ENCODE results near the gene TMEM255B. TPM values are rescaled to one million over a fixed set of nuclear protein-coding genes. Genes with fewer than 3 reads are reported as not detected.
"Not testable (repeated sequence)": the region's sequence is repeated elsewhere in the genome, so short reads cannot be mapped to it uniquely, and the experiment has no call there.

TMEM255B gene
- total RNA-seq, 6 donors from 2014 or later, result 1.4 to 39.0 (median 13.8) TPM

DNA sequence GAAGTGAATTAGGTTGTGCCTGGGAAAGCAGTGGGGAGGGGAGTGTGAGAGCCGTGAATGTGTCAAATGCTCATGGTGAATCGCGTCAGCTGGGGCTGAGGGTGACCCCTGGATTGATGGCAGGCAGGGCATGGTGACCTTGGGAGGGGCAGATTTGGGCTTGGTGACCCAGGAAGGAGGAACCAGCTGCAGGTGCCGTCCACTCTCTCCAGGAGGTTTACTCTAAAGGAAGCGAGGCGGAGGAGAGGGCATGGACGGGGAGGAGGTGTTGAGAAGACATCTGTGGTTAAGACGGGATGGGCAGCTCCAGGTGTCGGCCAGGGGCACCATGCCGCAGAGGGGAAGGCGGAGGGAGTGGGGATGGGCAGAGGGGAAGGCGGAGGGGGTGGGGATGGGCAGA lies 28.7 kb downstream of the TMEM255B start:
- no peak for ATAC-seq (ENCODE audit: low FRiP score in 2 of 2)
- H3K9me3 ChIP-seq, result no peaks in the 10 kb centered on the region
- H3K4me1 ChIP-seq, result no peaks in the 10 kb centered on the region
- no peaks in the 10 kb centered on the region for H3K27me3 ChIP-seq
- H3K27ac ChIP-seq, result no peak overlapping the region
- WGBS, 2 donors, result 79 to 81% methylated on average over 8 to 11 of the region's 12 CpGs
- DNase-seq, result no peak
- H3K4me3 ChIP-seq, result no peak overlapping the region
- peaks cover 0 to 6% (median 0%) of the 10 kb centered on the region in 4 donors for H3K36me3 ChIP-seq
- no peak for TF ChIP-seq POLR2AphosphoS5 (IDR thresholded peaks at IDR 0.05)
- TF ChIP-seq EP300 (IDR thresholded peaks at IDR 0.05), result no peak
- no peak for TF ChIP-seq POLR2A (IDR thresholded peaks at IDR 0.05)
- TF ChIP-seq, protein P1, sequence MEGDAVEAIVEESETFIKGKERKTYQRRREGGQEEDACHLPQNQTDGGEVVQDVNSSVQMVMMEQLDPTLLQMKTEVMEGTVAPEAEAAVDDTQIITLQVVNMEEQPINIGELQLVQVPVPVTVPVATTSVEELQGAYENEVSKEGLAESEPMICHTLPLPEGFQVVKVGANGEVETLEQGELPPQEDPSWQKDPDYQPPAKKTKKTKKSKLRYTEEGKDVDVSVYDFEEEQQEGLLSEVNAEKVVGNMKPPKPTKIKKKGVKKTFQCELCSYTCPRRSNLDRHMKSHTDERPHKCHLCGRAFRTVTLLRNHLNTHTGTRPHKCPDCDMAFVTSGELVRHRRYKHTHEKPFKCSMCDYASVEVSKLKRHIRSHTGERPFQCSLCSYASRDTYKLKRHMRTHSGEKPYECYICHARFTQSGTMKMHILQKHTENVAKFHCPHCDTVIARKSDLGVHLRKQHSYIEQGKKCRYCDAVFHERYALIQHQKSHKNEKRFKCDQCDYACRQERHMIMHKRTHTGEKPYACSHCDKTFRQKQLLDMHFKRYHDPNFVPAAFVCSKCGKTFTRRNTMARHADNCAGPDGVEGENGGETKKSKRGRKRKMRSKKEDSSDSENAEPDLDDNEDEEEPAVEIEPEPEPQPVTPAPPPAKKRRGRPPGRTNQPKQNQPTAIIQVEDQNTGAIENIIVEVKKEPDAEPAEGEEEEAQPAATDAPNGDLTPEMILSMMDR (IDR thresholded peaks at IDR 0.05), result no peak

DNA sequence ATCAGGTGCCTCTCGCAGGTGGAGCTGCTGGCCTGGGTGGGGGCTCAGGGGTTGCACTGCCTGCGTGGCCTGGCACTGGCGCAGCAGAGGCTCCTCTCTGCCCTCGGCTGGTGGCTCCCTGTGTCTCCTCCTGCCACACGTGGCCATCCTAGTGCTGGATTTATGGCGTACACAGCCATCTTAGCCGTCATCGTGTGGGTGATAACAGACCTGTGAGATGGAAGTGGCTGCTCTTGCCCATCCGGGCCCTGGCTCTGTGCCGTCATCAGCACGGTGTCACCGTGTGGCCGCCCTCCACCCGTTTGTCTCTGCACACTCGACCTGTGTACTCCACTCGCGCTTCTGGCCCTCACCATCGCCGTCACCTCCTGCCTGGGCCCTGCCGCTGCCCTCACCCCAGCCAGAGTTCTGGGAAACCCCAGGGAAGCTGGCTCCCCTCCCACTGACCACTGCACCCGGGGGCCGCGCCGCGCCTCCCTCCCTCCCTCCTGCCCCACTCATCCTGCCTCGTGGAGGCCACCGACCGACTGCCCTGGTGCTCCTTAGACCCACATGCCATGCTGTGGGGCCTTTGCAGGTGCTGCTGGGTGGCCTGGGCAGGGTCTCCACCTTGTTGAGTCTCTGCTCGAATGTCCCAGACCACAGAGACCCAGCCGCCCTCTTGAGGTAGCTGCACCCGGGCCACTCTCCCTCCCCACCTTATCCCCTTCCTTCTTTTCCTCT lies 29.5 kb downstream of the TMEM255B start:
- no peak overlapping the region for H3K4me3 ChIP-seq
- H3K9me3 ChIP-seq, result no peaks in the 10 kb centered on the region
- 85 to 88% methylated on average over 27 to 31 of the region's 31 CpGs for WGBS, 2 donors
- ATAC-seq (ENCODE audit: low FRiP score in 2 of 2) (no peak), DNase-seq (peak in 1 of 2 donors; percentile 56)
- H3K27me3 ChIP-seq, result no peaks in the 10 kb centered on the region
- no peak for TF ChIP-seq EP300 (IDR thresholded peaks at IDR 0.05)
- TF ChIP-seq, protein P1 (IDR thresholded peaks at IDR 0.05), result no peak
- peaks cover 0 to 8% (median 0%) of the 10 kb centered on the region in 4 donors for H3K36me3 ChIP-seq
- no peaks in the 10 kb centered on the region for H3K4me1 ChIP-seq
- H3K27ac ChIP-seq, result no peak overlapping the region

DNA sequence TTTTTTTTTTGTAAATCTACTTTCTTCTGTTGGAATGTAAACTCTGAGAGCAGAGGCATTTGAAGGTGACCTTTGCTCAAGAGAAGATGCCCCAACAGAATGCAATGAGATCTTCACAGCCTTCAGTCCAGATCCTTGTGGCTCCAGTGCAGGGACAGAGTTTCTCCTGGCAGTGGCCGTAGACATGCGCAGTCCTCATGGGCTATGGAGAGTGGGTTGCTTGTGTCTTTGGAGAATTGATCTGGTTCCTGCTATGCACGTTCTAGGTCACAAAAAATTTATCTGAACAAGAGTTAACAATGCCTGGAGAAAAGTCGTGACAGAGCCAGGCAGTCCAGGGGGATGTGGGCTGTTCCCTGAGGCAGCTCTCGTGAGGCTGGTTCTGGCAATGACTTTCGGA lies 30.1 kb downstream of the TMEM255B start:
- 82 to 84% methylated on average over 6 of the region's 6 CpGs for WGBS, 2 donors
- Histone ChIP-seq H3K4me3 (no peak overlapping the region), H3K4me1 (no peaks in the 10 kb centered on the region), H3K27me3 (no peaks in the 10 kb centered on the region), H3K9me3 (no peaks in the 10 kb centered on the region), H3K27ac (no peak overlapping the region), H3K36me3 (peaks cover 0 to 14% (median 0%) of the 10 kb centered on the region in 4 donors)
- TF ChIP-seq POLR2A (IDR thresholded peaks at IDR 0.05) (no peak), EP300 (IDR thresholded peaks at IDR 0.05) (no peak), POLR2AphosphoS5 (IDR thresholded peaks at IDR 0.05) (no peak)
- TF ChIP-seq, protein P1 (IDR thresholded peaks at IDR 0.05), result no peak
- no peak for DNase-seq
- ATAC-seq (ENCODE audit: low FRiP score in 2 of 2), result no peak

DNA sequence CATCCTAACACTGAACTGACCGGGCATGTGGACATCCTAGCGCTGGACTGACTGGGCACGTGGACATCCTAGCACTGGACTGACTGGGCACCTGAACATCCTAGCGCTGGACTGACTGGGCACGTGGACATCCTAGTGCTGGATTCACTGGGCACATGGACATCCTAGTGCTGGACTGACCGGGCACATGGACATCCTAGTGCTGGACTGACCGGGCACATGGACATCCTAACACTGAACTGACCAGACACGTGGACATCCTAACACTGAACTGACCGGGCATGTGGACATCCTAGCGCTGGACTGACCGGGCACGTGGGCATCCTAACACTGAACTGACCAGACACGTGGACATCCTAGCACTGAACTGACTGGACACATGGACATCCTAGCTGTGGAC lies 30.9 kb downstream of the TMEM255B start:
- 92 to 100% methylated on average over 2 to 6 of the region's 13 CpGs for WGBS, 2 donors
- peaks cover 0 to 14% (median 0%) of the 10 kb centered on the region in 4 donors for H3K36me3 ChIP-seq
- DNase-seq; H3K4me3 ChIP-seq; ATAC-seq (ENCODE audit: low FRiP score in 2 of 2); H3K27ac ChIP-seq; H3K9me3 ChIP-seq; H3K27me3 ChIP-seq; H3K4me1 ChIP-seq: not testable (repeated sequence)

DNA sequence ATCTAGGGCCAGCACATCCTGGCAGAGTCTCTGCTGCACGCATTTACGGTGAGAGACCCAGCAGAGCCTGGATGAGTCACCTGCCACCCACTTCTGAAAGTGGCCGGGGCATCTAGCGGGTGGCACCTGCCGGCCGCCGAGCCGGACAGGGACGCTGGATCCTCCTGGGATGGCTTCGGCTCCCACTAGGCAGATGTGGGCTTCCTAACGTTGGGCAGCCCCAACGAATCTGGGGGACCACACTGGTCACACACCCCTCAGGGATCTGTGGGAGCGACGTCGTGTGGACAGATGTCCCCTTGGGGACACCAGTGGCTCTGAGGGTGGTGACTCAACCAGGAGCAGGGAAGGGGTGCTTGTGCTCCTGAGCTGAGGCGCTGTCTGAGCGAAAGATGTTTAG lies 32.2 kb downstream of the TMEM255B start:
- Histone ChIP-seq H3K9me3 (no peaks in the 10 kb centered on the region), H3K4me3 (no peak overlapping the region), H3K4me1 (no peaks in the 10 kb centered on the region), H3K27ac (no peak overlapping the region), H3K27me3 (no peaks in the 10 kb centered on the region), H3K36me3 (peaks cover 0 to 23% (median 0%) of the 10 kb centered on the region in 4 donors)
- TF ChIP-seq, protein P1 (IDR thresholded peaks at IDR 0.05), result no peak
- no peak for TF ChIP-seq EP300 (IDR thresholded peaks at IDR 0.05)
- TF ChIP-seq POLR2AphosphoS5 (IDR thresholded peaks at IDR 0.05), result no peak
- TF ChIP-seq POLR2A (IDR thresholded peaks at IDR 0.05), result no peak
- ATAC-seq (ENCODE audit: low FRiP score in 2 of 2) (no peak), DNase-seq (peak in 1 of 2 donors; percentile 60)
- WGBS, 2 donors, result 76 to 81% methylated on average over 5 to 17 of the region's 17 CpGs

Data from upper lobe of left lung (tissue), 6 donors.